Fibroblast of mammary gland (primary cell): ENCODE data around the gene ANG.

ENCODE experiments used
- DNase-seq: peaks from one replicate; pipeline ENCODE4 v3.0.0-alpha.2; 2010; ENCODE audit warnings: low read depth
- H3K4me3 ChIP-seq: 2 replicates; pipeline ENCODE4 v1.5.1; 2011; ENCODE audit warnings: low read depth, mild to moderate bottlenecking, low read length, moderate library complexity; ENCODE audit not compliant: control insufficient read depth
- CTCF ChIP-seq: conservative IDR thresholded peaks from 2 replicates; pipeline ENCODE4 v1.5.1; 2011; ENCODE audit warnings: low read depth, low read length, inconsistent platforms; ENCODE audit not compliant: control insufficient read depth, insufficient read depth

Gene ANG

DNA sequence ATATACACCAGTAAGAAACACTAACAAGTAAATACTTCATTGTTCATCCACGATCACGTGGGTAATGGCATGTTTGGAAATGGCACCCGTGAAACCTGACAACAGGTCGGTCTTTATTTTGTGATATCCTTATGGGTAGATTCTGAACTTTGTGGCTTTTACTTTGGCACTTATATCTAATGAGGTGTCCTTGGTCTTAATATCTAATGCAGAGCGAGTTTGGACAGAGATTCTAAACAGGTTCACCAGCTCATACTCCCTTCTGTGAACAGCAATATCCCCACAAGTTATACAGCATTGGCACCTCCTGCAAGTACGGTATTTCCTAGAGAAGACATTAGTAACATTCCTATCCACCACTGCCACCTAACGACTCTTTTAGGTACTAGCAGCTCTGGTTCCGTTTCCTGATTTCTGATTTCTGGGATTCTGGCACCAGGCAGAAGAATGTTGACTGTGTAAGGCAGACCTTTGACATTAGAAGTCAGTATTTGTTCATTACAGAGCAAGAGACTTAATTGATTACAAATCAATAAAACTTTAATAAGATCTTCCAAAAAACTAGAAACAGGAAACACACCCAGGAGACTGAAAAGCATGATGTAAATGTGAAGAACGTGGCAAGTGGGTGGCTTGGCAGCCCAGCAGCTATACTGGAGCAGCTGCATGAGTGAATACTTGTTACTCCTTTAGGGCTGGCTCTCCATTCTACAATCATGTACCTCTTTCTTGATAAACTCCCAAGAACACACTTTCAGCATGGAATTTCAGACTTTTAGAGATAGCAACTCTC, 2.5 kb downstream of the ANG start:
- no peak overlapping the region for H3K4me3 ChIP-seq
- peak; percentile 79 for DNase-seq
- peak; percentile 93 for TF ChIP-seq CTCF

DNA sequence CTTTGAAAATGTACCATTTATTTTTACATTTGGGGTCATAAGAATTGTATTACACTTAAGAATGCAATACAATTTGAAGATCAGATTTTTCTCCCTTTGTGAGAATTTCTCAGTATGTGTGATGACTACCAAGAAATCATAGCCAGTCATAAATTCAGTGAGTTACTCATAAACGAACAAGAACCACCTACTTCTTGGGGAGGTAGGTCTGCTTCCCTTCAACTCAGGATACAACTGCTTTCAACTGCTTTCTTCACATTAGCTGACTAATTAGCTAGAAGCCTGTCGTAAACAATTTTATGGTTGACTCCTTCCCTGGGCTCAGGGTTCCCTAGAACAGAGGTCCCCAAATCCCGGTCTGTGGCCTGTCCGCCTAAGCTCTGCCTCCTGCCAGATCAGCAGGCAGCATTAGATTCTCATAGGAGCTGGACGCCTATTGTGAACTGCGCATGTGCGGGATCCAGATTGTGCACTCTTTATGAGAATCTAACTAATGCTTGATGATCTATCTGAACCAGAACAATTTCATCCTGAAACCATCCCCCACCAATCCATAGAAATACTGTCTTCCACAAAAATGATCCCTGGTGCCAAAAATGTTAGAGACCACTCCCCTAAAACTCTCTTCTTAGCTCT, 3.7 kb downstream of the ANG start:
- no peak for TF ChIP-seq CTCF
- no peak for DNase-seq
- no peak overlapping the region for H3K4me3 ChIP-seq

GRCh38 chr14:20696764-20697163, 8.2 kb downstream of the ANG start:
- no peak for TF ChIP-seq CTCF
- no peak overlapping the region for H3K4me3 ChIP-seq
- no peak for DNase-seq

DNA sequence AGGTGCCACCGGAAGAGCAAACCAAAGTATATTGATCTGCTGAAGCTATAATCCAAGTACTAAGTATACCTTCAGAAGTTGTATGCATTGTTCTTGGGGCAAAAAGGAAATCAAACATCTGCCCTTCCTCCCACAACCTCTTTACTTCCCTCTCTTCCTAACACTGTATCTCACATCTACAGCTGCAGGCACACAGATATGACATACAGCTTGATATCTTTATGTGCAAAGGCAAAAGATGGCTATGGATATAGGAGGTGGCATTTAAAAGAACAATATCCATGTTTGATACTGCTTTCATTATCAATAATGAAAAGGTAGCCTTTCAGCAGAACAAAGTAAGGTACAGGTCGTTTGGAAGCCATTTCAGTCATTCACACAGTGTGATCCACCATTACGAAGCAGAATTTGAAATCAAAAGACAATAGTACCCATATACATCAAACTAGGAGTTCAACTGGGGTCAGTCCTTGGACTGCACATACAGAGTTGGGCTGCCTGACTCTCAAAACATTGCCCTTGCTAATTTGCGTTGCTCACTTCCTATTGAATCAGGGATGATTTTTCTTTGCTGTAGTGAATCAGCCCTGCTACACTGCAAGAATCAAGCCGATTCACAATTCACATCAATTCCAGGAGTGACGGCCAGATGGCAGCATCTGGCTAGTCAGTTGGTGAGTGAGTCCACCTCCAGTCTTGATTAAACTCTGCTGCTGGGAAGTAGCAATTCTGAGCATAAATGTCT, 8.9 kb downstream of the ANG start:
- peak; percentile 84 for DNase-seq
- no peak overlapping the region for H3K4me3 ChIP-seq
- TF ChIP-seq CTCF, result peak; percentile 76

DNA sequence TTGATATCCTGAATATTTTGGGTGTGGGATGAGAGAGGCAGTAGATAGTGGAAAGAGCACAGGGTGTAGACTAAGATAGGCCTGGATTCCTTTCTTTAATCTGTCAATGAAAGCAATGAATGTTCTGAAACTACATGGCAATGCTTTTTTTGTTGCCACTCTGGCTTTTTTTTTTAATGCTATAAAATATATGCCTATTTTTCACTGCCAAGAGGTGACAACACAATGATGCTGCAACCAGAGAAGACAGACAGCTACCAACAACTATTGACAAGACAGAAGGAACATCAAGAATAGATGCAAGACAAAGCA, 9.4 kb downstream of the ANG start:
- no peak overlapping the region for H3K4me3 ChIP-seq
- DNase-seq, result no peak

DNA sequence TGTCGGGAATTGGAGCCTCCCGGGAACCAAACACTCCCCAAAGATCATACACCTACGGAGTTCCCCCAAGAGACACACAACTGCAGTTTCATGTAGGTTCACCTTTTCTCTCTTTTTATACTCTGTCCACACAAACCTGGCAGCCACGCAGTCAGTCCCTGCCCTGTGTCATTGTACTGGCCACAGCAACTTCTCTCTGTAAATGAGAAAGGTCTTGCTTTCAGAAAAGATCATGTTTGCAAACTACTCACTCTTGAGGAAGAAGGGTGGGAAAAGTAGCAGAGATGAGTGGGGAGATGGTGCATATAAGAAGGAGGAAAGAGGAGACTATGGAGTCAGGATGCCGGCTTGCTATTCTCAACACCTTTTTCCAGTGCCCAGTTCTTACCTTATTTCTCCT, 10.4 kb downstream of the ANG start:
- no peak for DNase-seq
- TF ChIP-seq CTCF, result no peak
- H3K4me3 ChIP-seq, result no peak overlapping the region

More for the DNA sequence above, 9.4 kb downstream of the ANG start:
- TF ChIP-seq CTCF, result no peak
